HG03135 (cell line): ENCODE data around the gene TMCC1.
"Not testable (repeated sequence)": the region's sequence is repeated elsewhere in the genome, so short reads cannot be mapped to it uniquely, and the experiment has no call there.

ENCODE experiments used
- ATAC-seq: cut with Tn5 transposase; IDR thresholded peaks from one replicate; pipeline ENCODE4 v1.9.1; 2021; ENCODE audit warnings: mild to moderate bottlenecking, moderate library complexity; ENCODE audit not compliant: unreplicated experiment

The TMCC1 gene

GRCh38 chr3:129614927-129615363 is 278.6 kb downstream of the TMCC1 start:
- ATAC-seq: no peak

GRCh38 chr3:129614435-129614834 is 279.1 kb downstream of the TMCC1 start:
- no peak for ATAC-seq

GRCh38 chr3:129613367-129613740 is 280.2 kb downstream of the TMCC1 start:
- ATAC-seq: no peak

- ATAC-seq: no peak
Measured at GRCh38 chr3:129612534-129613366, 280.8 kb downstream of the TMCC1 start.

- no peak for ATAC-seq
Measured at GRCh38 chr3:129611812-129612533, 281.5 kb downstream of the TMCC1 start.

GRCh38 chr3:129611446-129611800 is 282.1 kb downstream of the TMCC1 start:
- no peak for ATAC-seq

GRCh38 chr3:129610794-129611445 is 282.6 kb downstream of the TMCC1 start:
- ATAC-seq: not testable (repeated sequence)

GRCh38 chr3:129610276-129610675 is 283.2 kb downstream of the TMCC1 start:
- no peak for ATAC-seq

GRCh38 chr3:129609591-129610182 is 283.8 kb downstream of the TMCC1 start:
- no peak for ATAC-seq

- no peak for ATAC-seq
Measured at GRCh38 chr3:129608936-129609590, 284.4 kb downstream of the TMCC1 start.

GRCh38 chr3:129608087-129608935 is 285.2 kb downstream of the TMCC1 start:
- ATAC-seq: no peak

GRCh38 chr3:129607391-129608068 is 286.0 kb downstream of the TMCC1 start:
- no peak for ATAC-seq

- no peak for ATAC-seq
Measured at GRCh38 chr3:129606636-129607390, 286.7 kb downstream of the TMCC1 start, which contains the start of gene PLXND1. Gene PLXND1 (minus strand): TSS chr3:129606676. CDS start chr3:129606639, 37 bp downstream.

- ATAC-seq: no peak
Measured at GRCh38 chr3:129605922-129606635, 287.4 kb downstream of the TMCC1 start.

GRCh38 chr3:129605203-129605921 is 288.1 kb downstream of the TMCC1 start:
- no peak for ATAC-seq

- no peak for ATAC-seq
Measured at GRCh38 chr3:129604767-129605166, 288.7 kb downstream of the TMCC1 start.
